Keratinocyte (primary cell): ENCODE data around the gene PRR13.

Experiments
- EZH2 ChIP-seq: IDR thresholded peaks from one replicate; pipeline ENCODE4 v1.6.1; 2012; ENCODE audit warnings: inconsistent platforms, mild to moderate bottlenecking, low read length, moderate library complexity
- TF ChIP-seq, protein P1 (sequence below), 3 experiments: IDR thresholded peaks in 1 of 3; conservative IDR thresholded peaks in 1 of 3; optimal IDR thresholded peaks in 1 of 3; 2 replicates in 2 of 3; 3 replicates in 1 of 3; pipeline versions ENCODE3 to v1.5.1; 2011; ENCODE audit warnings: low read length in 3 of 3, mild to moderate bottlenecking in 3 of 3, moderate library complexity in 2 of 3, control low read depth in 1 of 3, inconsistent platforms in 1 of 3; ENCODE audit not compliant: insufficient read depth in 2 of 3; ENCODE audit errors: extremely low read depth in 1 of 3

- TF ChIP-seq, protein P1, sequence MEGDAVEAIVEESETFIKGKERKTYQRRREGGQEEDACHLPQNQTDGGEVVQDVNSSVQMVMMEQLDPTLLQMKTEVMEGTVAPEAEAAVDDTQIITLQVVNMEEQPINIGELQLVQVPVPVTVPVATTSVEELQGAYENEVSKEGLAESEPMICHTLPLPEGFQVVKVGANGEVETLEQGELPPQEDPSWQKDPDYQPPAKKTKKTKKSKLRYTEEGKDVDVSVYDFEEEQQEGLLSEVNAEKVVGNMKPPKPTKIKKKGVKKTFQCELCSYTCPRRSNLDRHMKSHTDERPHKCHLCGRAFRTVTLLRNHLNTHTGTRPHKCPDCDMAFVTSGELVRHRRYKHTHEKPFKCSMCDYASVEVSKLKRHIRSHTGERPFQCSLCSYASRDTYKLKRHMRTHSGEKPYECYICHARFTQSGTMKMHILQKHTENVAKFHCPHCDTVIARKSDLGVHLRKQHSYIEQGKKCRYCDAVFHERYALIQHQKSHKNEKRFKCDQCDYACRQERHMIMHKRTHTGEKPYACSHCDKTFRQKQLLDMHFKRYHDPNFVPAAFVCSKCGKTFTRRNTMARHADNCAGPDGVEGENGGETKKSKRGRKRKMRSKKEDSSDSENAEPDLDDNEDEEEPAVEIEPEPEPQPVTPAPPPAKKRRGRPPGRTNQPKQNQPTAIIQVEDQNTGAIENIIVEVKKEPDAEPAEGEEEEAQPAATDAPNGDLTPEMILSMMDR (optimal IDR thresholded peaks at IDR 0.05 in 1 of 3, IDR thresholded peaks at IDR 0.05 in 1 of 3, conservative IDR thresholded peaks at IDR 0.05 in 1 of 3; ENCODE audit: extremely low read depth in 1 of 3, insufficient read depth in 2 of 3, low read length in 3 of 3) = peak in 1 of 3 experiments; percentile 48
- no peak for TF ChIP-seq EZH2
Measured at GRCh38 chr12:53452159-53453077, 10.9 kb downstream of the PRR13 start.
